GM21528 (cell line): Measurements from ENCODE around the gene SLC6A19.

Experiments
- ATAC-seq: cut with Tn5 transposase; IDR thresholded peaks from one replicate; pipeline ENCODE4 v1.9.1; 2021; ENCODE audit warnings: mild to moderate bottlenecking, moderate library complexity; ENCODE audit not compliant: unreplicated experiment, low FRiP score

SLC6A19 gene

DNA sequence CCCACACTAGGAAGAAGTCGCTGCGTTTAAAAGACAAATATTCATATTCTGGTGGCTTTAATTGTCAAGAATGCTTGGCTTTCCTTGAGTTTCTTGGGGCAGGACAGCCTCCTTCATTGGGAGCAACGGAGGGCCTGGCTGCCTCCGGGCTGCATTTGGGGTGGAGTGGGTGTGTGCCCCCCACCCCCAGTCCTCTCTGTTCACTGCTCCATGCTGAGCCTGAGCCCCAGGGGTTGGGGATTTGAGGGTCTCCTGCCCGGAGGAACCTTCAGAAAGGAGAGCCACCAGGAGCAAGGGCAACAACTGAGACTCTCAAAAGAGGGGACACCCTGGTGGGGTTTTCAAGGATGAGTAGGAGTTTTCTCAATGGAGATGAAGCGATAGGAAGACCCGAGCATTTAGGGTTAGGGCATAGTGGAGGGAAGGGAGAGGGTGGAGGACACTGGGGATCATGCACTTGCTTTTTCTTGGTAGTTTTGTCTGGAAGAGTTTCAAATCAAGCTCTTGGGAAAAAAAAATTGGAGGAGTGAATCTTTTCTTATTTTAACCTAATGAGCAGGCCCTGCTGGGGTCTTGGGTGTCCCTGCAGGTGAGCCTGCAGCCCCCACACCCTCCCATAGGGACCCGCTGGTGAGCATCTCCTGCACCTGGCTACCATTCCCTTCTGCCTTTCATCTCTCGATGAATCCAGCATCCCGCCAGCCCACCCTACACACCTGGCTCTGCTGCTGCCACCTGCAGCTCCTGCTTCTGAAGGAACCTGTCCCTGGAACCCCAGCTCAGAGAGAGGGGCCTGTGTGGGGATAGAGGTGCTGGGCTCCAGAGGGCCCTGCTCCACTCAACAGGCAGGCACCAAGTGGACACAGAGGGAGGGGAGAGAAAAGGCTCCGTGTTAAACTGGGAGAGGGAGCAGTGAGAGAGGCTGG is 4.1 kb downstream of the SLC6A19 start:
- ATAC-seq, result no peak

DNA sequence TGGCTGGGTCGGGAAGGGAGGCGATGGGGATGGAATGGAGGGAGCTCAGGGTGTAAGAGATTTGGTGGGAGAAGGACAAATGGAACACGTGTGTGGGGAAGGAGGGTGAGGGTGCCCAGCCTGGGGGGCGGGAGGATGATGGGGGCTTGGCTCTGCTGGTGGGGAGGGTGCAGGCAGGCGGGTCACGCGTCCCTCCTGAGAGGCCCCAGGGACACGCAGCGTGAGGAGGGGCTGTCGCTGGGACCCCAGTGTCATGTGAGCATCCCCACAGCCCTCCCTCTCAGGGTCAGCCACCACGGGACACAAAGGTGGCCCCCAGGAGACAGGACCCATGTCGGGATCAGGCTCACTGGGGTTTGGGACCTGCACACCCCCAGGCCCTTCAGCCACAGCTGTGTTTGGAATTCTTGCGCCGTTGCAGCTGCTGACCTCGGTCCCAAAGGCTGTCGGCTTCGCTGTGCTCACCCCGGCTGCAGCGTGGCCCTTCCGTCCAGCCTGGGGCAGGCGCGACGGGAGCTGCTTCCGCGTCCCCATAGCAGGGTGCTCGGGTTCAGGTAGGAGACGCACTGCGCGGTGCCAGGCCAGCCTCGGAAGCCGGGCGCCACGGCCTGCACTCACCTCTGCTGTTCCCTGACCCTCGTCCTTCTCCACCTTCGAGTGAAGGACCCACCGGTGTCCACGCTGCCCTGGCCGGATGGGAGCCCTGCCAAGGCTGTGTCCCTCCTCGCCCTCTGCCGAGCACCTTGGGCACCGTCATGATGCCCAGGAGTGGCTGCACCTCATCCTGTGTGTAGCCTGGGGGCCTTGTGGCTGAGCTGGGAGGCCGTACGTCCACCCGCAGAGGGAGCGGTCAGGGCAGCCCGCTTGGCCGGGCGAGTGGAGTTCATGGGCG is 5.4 kb downstream of the SLC6A19 start:
- no peak for ATAC-seq

DNA sequence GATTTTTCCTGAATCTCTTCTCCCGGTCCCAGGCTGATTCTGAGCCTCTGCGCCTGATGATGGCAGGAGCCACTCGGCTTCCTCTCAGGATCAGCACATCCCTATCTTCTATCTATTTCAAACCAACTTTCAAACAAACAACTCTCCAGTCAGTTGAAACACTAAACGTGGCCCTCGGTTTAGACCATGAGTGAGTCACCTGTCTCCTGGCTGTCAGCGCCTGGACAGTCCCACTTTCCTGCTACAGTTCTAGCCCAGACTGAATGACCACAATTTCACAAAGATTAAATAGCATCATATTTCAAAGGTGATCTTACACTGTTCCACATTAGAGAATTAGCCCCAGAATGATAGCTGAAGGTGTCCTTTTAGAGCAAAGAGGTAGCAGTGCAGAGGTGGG is 6.2 kb downstream of the SLC6A19 start:
- no peak for ATAC-seq

DNA sequence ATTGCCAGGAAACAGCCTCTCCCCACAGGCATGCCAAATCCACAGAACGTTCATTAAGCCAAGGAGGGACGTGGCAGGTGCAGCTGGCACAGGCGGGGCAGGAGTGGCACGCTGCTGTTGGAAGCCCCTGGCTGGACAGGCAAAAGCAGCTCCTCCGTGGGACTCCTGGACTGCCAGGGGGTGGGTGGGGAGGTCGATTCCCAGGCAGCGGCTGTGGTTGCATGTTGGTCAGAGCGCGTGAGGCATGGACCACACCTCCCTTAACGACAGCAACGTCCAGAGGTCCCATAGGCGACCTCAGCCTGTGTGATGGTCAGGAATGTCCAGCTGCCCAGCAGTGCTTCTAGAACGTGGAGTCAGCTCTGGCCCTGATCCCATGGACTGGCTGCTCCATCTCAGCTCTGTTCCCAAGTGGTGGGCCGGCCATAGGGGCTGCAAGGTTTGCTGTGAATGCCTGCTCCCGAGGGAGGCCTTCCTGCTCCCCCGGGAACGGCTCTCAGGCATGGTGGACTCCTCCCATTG is 6.9 kb downstream of the SLC6A19 start:
- no peak for ATAC-seq

DNA sequence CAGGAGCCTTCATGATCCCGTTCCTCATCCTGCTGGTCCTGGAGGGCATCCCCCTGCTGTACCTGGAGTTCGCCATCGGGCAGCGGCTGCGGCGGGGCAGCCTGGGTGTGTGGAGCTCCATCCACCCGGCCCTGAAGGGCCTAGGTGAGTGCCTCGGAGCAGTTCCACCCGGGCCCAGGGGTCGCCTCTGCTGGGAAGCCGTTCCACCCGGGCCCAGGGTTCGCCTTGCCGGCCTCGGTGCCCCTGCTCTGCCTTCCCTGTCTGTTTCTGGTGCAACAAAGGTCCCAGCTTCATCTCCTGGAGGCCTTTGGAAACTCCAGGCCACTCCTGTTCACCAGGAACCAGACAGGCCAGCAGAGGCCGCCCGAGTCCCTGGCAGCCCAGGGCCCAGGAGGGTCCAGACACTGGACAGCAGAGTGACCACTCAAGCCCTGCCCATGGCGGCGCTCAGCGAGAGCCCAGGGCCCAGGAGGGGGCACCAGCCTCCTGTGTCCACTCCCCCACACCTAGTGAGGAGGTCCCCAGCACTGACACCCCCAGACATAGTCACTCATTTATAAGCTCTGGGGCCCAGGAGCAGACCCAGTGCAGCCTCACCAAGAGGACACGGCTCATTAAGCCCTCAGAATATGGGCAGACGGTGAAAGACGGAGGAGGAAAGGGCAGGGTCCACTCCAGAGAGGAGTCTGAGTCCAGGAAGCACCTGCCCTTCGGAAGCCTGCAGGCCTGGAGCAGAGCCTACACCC is 7.5 kb downstream of the SLC6A19 start:
- ATAC-seq, result no peak

DNA sequence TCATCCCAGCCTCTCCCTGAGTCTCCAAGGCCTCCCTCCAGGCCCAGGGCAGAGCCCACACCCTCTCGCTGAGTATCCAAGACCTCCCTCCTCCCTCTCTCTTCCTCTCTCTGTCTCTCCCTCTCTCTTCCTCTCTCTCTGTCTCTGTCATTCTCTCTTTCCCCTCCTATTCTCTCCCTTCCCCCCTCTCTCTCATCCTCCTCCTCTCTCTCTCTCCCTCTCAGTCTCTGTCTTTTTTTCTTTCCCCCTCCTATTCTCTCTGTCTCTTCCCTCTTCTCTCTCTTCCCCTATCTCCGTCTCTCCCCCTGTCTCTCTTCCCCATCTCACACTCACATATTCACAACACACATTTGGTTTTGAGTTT is 8.1 kb downstream of the SLC6A19 start:
- no peak for ATAC-seq

DNA sequence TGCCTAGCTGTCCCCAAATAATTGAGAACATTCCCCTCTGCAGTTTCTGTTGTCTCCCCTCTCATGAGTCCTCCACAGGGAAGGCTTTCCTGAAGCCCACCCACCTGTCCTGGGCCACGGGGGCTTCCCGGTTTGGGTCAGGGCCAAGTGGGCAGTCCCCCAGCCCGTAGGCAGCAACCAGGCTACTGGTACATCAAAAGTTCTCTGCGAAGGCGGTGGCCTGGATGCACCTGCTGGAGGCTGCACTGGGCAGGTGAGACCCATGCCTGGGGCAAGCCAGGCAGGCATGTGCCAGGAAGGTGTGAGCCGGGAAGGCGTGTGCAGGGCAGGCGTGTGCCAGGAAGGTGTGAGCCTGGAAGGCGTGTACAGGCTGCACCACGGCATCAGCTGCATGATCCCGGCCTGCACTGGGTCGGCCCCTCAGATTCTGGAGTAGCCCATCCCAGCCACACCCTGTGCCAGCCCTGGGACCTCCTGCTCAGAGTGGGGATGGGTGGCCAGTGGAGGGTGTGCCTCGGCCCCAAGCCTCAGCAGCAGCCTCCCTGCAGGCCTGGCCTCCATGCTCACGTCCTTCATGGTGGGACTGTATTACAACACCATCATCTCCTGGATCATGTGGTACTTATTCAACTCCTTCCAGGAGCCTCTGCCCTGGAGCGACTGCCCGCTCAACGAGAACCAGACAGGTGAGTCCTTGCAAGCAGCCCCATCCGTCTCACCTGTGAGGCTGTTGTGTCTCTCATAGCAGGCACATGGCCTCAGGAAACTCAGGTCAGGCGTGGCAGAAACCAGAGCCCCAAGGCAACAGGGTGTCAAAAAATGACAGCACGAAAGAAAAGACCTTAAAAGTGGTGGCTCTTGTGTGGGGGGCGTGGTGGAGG is 8.7 kb downstream of the SLC6A19 start:
- ATAC-seq, result no peak

DNA sequence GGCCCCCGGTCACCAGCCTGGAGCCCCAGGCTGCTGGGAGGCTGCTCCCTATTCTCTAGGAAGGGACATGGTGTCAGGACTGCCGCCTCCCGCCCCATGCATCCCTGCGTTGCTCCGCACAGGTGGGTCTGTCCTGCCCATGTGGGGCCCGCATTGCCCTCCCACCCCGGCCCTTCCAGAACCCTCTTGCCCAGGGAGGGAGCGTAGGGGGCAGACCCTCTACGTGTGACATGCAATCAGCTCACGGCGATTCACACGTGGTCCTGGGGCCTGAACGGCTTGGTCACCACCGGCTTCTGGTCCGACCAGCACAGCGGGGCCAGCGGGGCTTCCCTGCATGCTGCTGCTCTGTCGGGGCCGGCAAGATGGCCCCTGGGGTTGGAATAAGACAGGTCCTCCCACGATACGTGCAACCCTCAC is 9.4 kb downstream of the SLC6A19 start:
- no peak for ATAC-seq

DNA sequence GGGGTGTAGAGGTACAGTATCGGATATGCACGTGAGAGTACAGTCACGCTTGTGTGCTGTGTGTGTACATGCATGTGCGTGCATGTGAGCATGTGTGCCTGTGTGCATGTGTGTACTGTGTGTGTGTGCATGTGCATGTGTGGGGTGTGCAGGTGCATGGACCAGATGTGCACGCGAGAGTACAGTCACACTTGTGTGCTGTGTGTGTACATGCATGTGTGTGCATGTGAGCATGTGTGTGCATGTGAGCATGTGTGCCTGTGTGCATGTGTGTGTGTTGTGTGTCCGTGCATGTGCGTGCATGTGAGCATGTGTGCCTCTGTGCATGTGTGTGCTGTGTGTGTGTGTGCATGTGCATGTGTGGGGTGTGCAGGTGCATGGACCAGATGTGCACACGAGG is 10.3 kb downstream of the SLC6A19 start:
- ATAC-seq, result no peak

DNA sequence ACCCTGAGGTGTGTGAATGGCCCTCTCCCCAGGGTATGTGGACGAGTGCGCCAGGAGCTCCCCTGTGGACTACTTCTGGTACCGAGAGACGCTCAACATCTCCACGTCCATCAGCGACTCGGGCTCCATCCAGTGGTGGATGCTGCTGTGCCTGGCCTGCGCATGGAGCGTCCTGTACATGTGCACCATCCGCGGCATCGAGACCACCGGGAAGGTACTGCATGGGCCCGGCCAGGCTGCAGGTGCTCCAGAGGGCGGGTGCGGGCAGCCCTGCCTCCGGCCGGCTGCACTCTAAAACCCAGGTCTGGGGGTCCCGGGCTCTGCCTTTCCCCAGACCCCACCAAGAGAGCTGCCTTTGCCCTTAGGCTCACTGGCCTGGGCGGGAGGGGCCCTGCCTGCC is 10.9 kb downstream of the SLC6A19 start:
- no peak for ATAC-seq

DNA sequence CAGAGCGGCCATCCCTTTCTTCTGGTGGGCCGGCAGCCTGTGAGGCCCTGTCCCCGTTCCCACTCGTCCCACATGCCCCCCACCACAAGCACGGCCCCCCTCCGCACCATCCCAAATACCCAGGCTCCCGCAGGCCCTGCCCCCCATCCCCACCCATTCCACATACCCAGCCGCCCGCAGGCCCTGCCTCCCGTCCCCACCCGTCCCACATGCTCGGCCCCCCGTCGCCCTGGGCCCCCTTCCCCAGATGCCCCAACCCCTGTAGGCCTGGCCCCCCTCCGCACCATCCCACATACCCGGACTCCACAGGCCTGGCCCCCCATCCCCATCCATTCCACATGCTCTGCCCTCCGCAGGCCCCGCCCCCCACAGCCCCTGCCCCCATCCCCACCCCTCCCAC is 11.5 kb downstream of the SLC6A19 start:
- no peak for ATAC-seq

DNA sequence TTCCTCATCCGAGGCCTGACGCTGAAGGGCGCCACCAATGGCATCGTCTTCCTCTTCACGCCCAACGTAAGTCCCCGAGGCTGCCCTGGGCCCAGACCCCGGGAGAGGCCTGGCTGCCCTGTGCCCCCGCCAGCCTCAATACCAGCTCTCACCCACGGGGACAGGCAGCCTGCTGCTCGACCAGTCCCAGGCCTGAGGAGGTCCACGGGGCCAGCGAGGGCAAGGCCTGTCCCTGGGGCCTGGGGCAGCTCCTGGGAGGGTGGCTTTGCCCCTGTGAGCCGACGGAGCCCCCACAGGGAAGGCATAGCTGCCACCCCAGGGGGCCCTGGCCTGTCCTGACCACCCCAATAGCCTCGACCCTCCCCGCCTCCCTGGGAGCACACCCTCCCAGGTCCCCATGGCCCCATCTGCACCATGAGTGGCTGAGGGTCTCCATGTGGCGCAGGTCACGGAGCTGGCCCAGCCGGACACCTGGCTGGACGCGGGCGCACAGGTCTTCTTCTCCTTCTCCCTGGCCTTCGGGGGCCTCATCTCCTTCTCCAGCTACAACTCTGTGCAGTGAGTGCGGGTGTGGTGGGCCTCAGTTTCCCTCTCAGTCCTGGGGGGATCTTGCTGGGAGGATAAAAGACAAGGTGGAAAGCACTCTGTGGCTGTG is 12.2 kb downstream of the SLC6A19 start:
- ATAC-seq, result no peak

DNA sequence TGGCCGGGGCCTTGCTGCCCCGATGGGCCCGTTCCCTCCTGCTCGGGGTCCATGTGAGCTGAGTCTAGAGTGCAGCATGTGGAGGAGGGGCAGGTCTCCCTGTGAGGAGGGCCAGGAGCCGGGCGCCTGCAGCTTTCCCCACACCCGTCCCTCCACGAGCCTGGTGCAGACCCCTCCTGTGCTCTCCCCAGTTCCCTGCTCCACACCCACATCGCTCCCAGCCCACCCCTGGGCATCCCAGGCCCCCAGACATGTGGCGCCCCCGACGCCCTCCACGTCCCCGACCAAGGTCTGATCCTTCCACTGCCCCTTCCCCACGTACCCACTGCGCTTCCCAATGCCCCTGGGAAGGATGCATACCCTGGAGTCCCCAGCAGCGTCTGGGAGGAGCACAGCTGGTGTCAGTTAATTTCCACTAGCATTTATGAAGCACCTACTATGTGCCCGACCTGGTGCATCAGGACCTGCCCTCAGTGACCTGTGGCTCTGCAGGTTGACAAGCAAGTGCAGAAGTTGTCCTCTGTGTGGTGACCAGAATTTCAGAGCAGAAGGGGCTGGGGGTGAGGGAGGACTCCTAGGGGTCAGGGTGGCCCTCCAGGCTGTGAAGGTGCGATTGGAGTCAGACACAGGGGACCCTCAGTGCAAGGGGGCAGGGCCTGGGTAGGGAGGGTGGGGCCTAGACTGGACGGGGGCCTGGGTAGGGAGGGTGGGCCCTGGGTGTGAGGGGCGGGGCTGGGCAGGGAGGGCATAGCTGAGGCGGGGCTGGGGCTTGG is 13.0 kb downstream of the SLC6A19 start:
- ATAC-seq, result no peak

DNA sequence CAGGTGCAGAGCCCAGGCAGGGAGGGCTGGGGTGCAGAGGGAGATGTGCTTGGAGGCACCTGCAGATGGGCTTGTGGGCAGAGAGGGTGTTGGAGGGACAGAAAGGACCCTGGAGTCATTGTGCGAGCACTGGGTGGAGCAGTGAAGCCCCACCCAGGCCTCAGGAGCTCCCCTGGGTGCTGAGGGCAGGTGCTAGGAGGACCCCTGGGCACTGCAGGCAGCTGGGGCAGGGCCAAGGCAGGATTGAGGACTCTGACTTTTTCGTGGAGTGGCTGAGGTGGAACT is 13.5 kb downstream of the SLC6A19 start:
- no peak for ATAC-seq

DNA sequence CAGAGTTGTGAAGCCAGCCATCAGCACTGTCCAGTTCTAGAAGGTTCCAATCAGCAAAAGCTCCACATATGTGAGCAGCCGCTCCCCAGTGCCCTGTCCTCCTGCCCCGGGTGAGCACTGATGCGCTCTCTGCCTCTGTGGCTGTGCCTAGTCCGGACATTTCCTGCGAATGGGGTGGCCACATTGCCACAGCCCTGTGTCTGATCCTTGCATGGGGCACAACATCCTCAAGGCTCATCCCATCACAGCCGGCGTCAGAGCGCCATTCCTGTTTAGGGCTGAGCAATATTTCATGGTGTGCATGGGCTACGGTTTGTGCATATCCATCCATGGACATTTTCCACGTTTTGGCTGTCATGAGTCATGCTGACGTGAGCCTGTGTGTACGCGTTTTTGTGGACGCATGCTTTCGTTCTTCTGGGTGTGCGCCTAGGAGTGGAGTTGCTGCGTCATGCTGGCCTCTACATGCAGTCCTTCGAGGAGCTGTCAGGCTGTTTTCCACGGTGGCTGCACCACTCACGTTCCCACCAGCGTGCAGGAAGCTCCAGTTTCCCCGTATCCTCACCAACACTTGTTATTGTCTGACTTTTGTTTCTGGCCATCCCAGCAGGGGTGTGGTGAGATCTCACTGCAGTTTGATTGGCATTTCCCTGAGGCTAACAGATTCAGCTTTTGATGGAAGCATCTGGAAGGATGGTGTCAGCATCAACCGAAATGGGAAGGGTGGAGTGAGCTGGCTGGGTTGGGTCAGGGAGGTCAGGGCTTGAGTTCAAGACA is 14.1 kb downstream of the SLC6A19 start:
- ATAC-seq, result no peak

DNA sequence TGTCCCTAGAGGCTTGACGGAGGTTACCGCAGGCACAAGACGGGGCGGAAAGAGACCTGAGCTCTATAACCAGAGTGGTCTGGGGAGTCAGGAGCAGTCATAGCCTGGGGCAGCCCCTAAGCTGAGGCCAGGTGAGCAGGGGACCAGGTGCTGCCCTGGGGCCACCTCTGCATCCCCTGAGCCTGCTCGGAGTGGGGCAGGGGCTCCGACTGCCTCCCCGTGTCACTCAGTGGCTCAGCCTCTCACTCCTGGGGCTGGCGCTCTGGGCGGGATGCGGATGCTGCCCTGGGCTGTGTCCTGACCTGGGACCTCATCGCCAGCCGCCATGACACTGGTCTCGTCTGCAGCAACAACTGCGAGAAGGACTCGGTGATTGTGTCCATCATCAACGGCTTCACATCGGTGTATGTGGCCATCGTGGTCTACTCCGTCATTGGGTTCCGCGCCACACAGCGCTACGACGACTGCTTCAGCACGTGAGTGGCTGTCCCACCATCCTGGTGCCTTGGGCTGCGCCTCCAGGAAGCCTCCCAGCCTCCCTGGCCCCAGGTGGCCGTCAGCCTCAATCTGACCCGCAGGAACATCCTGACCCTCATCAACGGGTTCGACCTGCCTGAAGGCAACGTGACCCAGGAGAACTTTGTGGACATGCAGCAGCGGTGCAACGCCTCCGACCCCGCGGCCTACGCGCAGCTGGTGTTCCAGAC is 15.0 kb downstream of the SLC6A19 start:
- no peak for ATAC-seq

DNA sequence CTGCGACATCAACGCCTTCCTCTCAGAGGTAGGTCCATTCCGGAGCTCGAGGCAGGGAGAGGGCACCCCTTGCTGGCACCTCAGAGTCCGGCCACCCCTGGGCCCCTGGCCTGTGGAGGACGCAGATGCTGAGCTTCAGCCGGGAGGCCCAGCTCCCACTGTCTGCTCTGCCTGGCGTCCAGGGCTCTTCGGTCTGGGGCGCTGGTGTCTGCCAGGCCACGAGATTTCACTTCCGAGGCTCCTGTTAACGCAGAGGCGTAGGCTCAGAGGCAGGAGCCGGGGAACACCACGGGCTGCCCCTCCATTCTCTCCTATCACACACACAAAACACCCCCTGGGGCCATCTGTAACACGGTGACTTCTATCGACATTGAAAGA is 15.5 kb downstream of the SLC6A19 start:
- ATAC-seq, result no peak
